H1 (cell line): Measurements from ENCODE around the gene TSPAN32. TPM values are rescaled to one million over a fixed set of nuclear protein-coding genes. Genes with fewer than 3 reads are reported as not detected.

ENCODE experiments used
- ATF3 ChIP-seq: IDR thresholded peaks from 2 replicates; pipeline ENCODE4 v1.6.1; 2011; ENCODE audit warnings: low read depth, mild to moderate bottlenecking, low read length; ENCODE audit not compliant: insufficient read depth
- CHD7 ChIP-seq: fragments of 300-600 bp; sonication (generic); IDR thresholded peaks from 2 replicates; pipeline ENCODE4 v1.7.1; 2012; ENCODE audit warnings: low read length, moderate library complexity, mild to moderate bottlenecking, inconsistent platforms; ENCODE audit not compliant: insufficient replicate concordance
- HDAC6 ChIP-seq: IDR thresholded peaks from one replicate; pipeline ENCODE4 v1.7.1; 2012; ENCODE audit warnings: low read depth, mild to moderate bottlenecking, inconsistent platforms, low read length, moderate library complexity
- JUN ChIP-seq: IDR thresholded peaks from 2 replicates; pipeline ENCODE4 v1.6.1; 2011; ENCODE audit warnings: low read depth, mild to moderate bottlenecking, improper control_type of control experiment, low read length
- RNF2 ChIP-seq: fragments of 200-900, 300-1000 bp; sonication (generic); IDR thresholded peaks from 2 replicates; pipeline ENCODE4 v1.7.1; 2016; ENCODE audit warnings: borderline replicate concordance, low read depth, mild to moderate bottlenecking, antibody characterized with exemption, low read length; ENCODE audit not compliant: poor library complexity, severe bottlenecking; ENCODE audit errors: missing control alignments
- TAF7 ChIP-seq: optimal IDR thresholded peaks from 2 replicates; pipeline ENCODE3; 2011; ENCODE audit warnings: low read depth, mild to moderate bottlenecking, inconsistent platforms, low read length, moderate library complexity, borderline replicate concordance
- YY1 ChIP-seq: IDR thresholded peaks from 2 replicates; pipeline ENCODE4 v1.6.1; 2011; ENCODE audit warnings: low read depth, mild to moderate bottlenecking, low read length
- polyA plus RNA-seq, 7 experiments: library from polyadenylated mRNA; depleted of rRNA in 3 of 7; stranded (reverse) in 5 of 7; unstranded in 2 of 7; fragments of >200 nt in 5 of 7; fragments of 200-250 nt in 2 of 7; gene quantifications; 1 replicate in 5 of 7; 2 replicates in 1 of 7; 4 replicates in 1 of 7; pipeline versions ENCODE4 v1.2.1 to v1.2.3, GENCODE V29; 2011 to 2013; ENCODE audit warnings: missing spikeins in 2 of 7, mixed read lengths in 2 of 7
- total RNA-seq: library from RNA; stranded (reverse); fragmentation: NEBNext Ultra II Directional; extraction: Animal tissue kit (Norgen Biotek cat#: 25700); gene quantifications from 2 replicates; pipeline ENCODE4 v1.2.1, GENCODE V29; 2021

TSPAN32 gene
- total and polyA plus RNA-seq, 2 of the 8 experiments (the other 6 are each of a cell fraction or from before 2014, with no cell fraction given), result not detected

- TF ChIP-seq CHD7 (no peak), YY1 (no peak), HDAC6 (no peak), RNF2 (no peak), JUN (no peak), ATF3 (no peak), TAF7 (no peak)
Observed at GRCh38 chr11:2328656-2329354, 27.0 kb downstream of the TSPAN32 start (continued).
